Tibial nerve (tissue), 4 donors: ENCODE measurements around the gene LETMD1. TPM values are rescaled to one million over a fixed set of nuclear protein-coding genes. Genes with fewer than 3 reads are reported as not detected.

Experiments used
- DNase-seq, 2 donors: peaks; one replicate each; pipeline ENCODE4 v3.0.0-alpha.2; 2019; ENCODE audit warnings: low spot score in 2 of 2
- H3K27ac ChIP-seq, 4 donors: fragments of 200-600 bp; sonication (generic) in 3 of 4; one replicate each; pipeline ENCODE4 v1.5.1; 2017 to 2019; ENCODE audit warnings: mild to moderate bottlenecking in 1 of 4
- H3K27me3 ChIP-seq, 2 donors: fragments of 200-600 bp; sonication (generic) in 1 of 2; one replicate each; pipeline versions ENCODE4 v1.5.1 to v1.6.0; 2017 to 2019
- H3K36me3 ChIP-seq, 3 donors: fragments of 200-600 bp; sonication (generic); one replicate each; pipeline ENCODE4 v1.5.1; 2018 to 2019
- H3K4me1 ChIP-seq, 4 donors: fragments of 200-600 bp; sonication (generic) in 3 of 4; one replicate each; pipeline ENCODE4 v1.5.1; 2017 to 2019
- H3K4me3 ChIP-seq, 4 donors: fragments of 200-600 bp; sonication (generic) in 3 of 4; one replicate each; pipeline ENCODE4 v1.5.1; 2017 to 2019; ENCODE audit warnings: mild to moderate bottlenecking in 1 of 4, moderate library complexity in 1 of 4
- H3K9me3 ChIP-seq, 4 donors: fragments of 200-600 bp; sonication (generic) in 3 of 4; one replicate each; pipeline ENCODE4 v1.5.1; 2017 to 2019
- EP300 ChIP-seq, 2 donors: sonication (generic); formaldehyde crosslinking; IDR thresholded peaks; one replicate each; pipeline ENCODE4 v1.6.1; 2017; ENCODE audit warnings: antibody characterized with exemption in 2 of 2, mild to moderate bottlenecking in 1 of 2
- POLR2A ChIP-seq, 2 donors: fragments of 450-650 bp; IDR thresholded peaks; one replicate each; pipeline ENCODE4 v1.6.1; 2017; ENCODE audit warnings: antibody characterized with exemption in 2 of 2, mild to moderate bottlenecking in 2 of 2, moderate library complexity in 2 of 2
- WGBS, 2 donors: methylation state at CpG; one replicate each; pipeline ENCODE4 v1.1.5; 2018; 5-methylcytosine and 5-hydroxymethylcytosine counted together
- total RNA-seq, 4 donors: library from RNA; depleted of rRNA; stranded (reverse); fragments of >200 nt; gene quantifications; one replicate each; pipeline ENCODE4 v1.1.0, GENCODE V29; 2016
- TF ChIP-seq, protein P1 (sequence below), 5 experiments: fragments of 200-600 bp in 3 of 5; fragments of 450-650 bp in 2 of 5; sonication (generic) in 3 of 5; IDR thresholded peaks; one replicate each; pipeline ENCODE4 v1.5.1; 2016 to 2019; ENCODE audit warnings: antibody characterized with exemption in 5 of 5, mild to moderate bottlenecking in 3 of 5, moderate library complexity in 2 of 5

Gene LETMD1
- total RNA-seq, 4 donors from 2014 or later = 52.3 to 72.4 (median 66.7) TPM

GRCh38 chr12:51028813-51029150 is 19.3 kb upstream of the LETMD1 start:
- WGBS, 2 donors = 45 to 46% methylated on average over 5 of the region's 5 CpGs
- Histone ChIP-seq H3K27ac (no peak overlapping the region), H3K27me3 (no peaks in the 10 kb centered on the region), H3K9me3 (no peaks in the 10 kb centered on the region), H3K4me1 (peaks cover 0 to 27% (median 5%) of the 10 kb centered on the region in 4 donors), H3K4me3 (no peak overlapping the region), H3K36me3 (no peaks in the 10 kb centered on the region)
- DNase-seq = no peak
- TF ChIP-seq, protein P1, sequence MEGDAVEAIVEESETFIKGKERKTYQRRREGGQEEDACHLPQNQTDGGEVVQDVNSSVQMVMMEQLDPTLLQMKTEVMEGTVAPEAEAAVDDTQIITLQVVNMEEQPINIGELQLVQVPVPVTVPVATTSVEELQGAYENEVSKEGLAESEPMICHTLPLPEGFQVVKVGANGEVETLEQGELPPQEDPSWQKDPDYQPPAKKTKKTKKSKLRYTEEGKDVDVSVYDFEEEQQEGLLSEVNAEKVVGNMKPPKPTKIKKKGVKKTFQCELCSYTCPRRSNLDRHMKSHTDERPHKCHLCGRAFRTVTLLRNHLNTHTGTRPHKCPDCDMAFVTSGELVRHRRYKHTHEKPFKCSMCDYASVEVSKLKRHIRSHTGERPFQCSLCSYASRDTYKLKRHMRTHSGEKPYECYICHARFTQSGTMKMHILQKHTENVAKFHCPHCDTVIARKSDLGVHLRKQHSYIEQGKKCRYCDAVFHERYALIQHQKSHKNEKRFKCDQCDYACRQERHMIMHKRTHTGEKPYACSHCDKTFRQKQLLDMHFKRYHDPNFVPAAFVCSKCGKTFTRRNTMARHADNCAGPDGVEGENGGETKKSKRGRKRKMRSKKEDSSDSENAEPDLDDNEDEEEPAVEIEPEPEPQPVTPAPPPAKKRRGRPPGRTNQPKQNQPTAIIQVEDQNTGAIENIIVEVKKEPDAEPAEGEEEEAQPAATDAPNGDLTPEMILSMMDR (IDR thresholded peaks at IDR 0.05) = no peak
- TF ChIP-seq POLR2A (IDR thresholded peaks at IDR 0.05) (no peak), EP300 (IDR thresholded peaks at IDR 0.05) (no peak)

DNA sequence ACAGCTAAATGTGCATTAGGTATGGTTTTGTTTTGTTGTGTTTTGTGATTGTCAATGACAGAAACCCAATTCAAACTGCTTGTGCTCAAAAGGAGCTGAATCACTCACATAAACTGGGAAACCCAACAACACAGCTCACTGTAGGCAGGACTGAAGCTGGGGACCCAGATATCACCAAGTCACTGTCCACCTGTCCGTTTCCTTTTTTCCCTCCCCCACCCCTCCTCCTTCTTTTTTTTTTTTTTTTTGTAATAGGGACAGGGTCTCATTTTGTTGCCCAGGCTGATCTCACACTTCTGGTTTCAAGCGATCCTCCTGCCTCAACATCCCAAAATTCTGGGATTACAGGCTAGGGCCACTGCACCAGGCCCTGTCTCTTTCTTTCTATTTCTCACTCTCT is 15.1 kb upstream of the LETMD1 start:
- DNase-seq = no peak
- TF ChIP-seq, protein P1 (IDR thresholded peaks at IDR 0.05) = no peak
- 72 to 84% methylated on average over 2 of the region's 2 CpGs for WGBS, 2 donors

DNA sequence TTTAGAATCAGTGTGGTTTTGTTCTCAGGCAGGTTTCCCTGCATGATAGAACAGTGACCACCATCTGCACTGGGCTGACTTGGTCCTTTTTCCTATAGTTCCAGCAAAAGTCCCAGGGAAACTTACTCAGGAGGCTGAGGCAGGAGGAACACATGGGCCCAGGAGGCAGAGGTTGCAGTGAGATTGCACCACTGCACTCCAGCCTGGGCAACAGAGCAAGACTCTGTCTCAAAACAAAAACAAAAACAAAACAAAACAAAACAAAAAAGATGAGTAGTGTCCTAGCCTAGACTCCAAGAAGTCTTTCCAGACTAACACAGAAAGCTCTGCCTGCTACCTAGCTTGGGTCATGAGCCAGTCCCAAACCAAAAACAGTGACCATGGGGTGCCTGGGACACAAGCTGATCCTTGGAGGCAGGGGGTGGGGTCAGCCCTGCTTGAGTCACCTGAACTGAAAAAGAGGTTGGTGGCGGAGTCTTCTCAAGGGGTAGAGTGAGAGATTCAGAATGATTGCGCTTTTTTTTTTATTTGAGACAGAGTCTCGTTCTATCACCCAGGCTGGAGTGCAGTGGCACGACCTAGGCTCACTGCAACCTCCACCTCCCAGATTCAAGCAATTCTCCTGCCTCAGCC is 14.6 kb upstream of the LETMD1 start:
- H3K36me3 ChIP-seq = no peaks in the 10 kb centered on the region
- no peak for DNase-seq
- no peak overlapping the region for H3K4me3 ChIP-seq
- WGBS, 2 donors = 88% methylated on average over 4 of the region's 4 CpGs
- H3K4me1 ChIP-seq = peaks cover 0 to 3% (median 0%) of the 10 kb centered on the region in 4 donors
- H3K27ac ChIP-seq = no peak overlapping the region
- H3K9me3 ChIP-seq = no peaks in the 10 kb centered on the region
- TF ChIP-seq POLR2A (IDR thresholded peaks at IDR 0.05) (no peak), EP300 (IDR thresholded peaks at IDR 0.05) (no peak)
- TF ChIP-seq, protein P1 (IDR thresholded peaks at IDR 0.05) = no peak
- H3K27me3 ChIP-seq = no peaks in the 10 kb centered on the region

More for the DNA sequence above, 15.1 kb upstream of the LETMD1 start:
- H3K27ac ChIP-seq = no peak overlapping the region
- peaks cover 0 to 8% (median 0%) of the 10 kb centered on the region in 4 donors for H3K4me1 ChIP-seq
- H3K4me3 ChIP-seq = no peak overlapping the region
- no peaks in the 10 kb centered on the region for H3K9me3 ChIP-seq
- H3K27me3 ChIP-seq = no peaks in the 10 kb centered on the region
- no peaks in the 10 kb centered on the region for H3K36me3 ChIP-seq

GRCh38 chr12:51036279-51036678 is 11.8 kb upstream of the LETMD1 start:
- DNase-seq = no peak
- no peaks in the 10 kb centered on the region for H3K4me1 ChIP-seq
- no peaks in the 10 kb centered on the region for H3K27me3 ChIP-seq
- TF ChIP-seq POLR2A (IDR thresholded peaks at IDR 0.05) (no peak), EP300 (IDR thresholded peaks at IDR 0.05) (no peak)
- TF ChIP-seq, protein P1 (IDR thresholded peaks at IDR 0.05) = no peak
- no peak overlapping the region for H3K27ac ChIP-seq
- no peaks in the 10 kb centered on the region for H3K9me3 ChIP-seq
- no peak overlapping the region for H3K4me3 ChIP-seq
- no peaks in the 10 kb centered on the region for H3K36me3 ChIP-seq
- 73 to 74% methylated on average over 3 of the region's 3 CpGs for WGBS, 2 donors

- peak overlapping the region; percentile 86 to 95 (median 93) for H3K27ac ChIP-seq
- peak overlapping the region; percentile 75 to 89 (median 83) for H3K4me3 ChIP-seq
- H3K36me3 ChIP-seq = peaks cover 0 to 35% (median 0%) of the 10 kb centered on the region in 3 donors
- peaks cover 4 to 23% (median 19%) of the 10 kb centered on the region in 4 donors for H3K4me1 ChIP-seq
- H3K9me3 ChIP-seq = no peaks in the 10 kb centered on the region
- 30 to 33% methylated on average over 14 of the region's 14 CpGs for WGBS, 2 donors
- DNase-seq = no peak
- TF ChIP-seq, protein P1 (IDR thresholded peaks at IDR 0.05) = no peak
- no peak for TF ChIP-seq EP300 (IDR thresholded peaks at IDR 0.05)
- no peak for TF ChIP-seq POLR2A (IDR thresholded peaks at IDR 0.05)
- H3K27me3 ChIP-seq = no peaks in the 10 kb centered on the region
These were observed 629 bp downstream of the LETMD1 start for GRCh38 chr12:51048661-51049251.
